PFSK-1 (cell line): ENCODE measurements around the gene ABL2.

Experiments used
- POLR2AphosphoS5 ChIP-seq: IDR thresholded peaks from 2 replicates; pipeline ENCODE4 v1.6.1; 2012; ENCODE audit warnings: low read depth, mild to moderate bottlenecking, control low read depth, low read length, moderate library complexity
- SIN3A ChIP-seq: IDR thresholded peaks from 2 replicates; pipeline ENCODE4 v1.6.1; 2012; ENCODE audit warnings: mild to moderate bottlenecking, low read length, moderate library complexity, borderline replicate concordance; ENCODE audit not compliant: insufficient read depth
- TAF1 ChIP-seq: IDR thresholded peaks from 2 replicates; pipeline ENCODE4 v1.6.1; 2012; ENCODE audit warnings: low read length, control low read depth, borderline replicate concordance; ENCODE audit not compliant: insufficient read depth
- TF ChIP-seq, protein P1 (sequence below), 2 experiments: IDR thresholded peaks; 2 replicates each; pipeline versions ENCODE4 v1.6.1 to v1.8.0; 2011 to 2012; ENCODE audit warnings: low read depth in 2 of 2, low read length in 2 of 2, control low read depth in 1 of 2, inconsistent platforms in 1 of 2, mild to moderate bottlenecking in 1 of 2, moderate library complexity in 1 of 2; ENCODE audit not compliant: insufficient read depth in 1 of 2

DNA sequence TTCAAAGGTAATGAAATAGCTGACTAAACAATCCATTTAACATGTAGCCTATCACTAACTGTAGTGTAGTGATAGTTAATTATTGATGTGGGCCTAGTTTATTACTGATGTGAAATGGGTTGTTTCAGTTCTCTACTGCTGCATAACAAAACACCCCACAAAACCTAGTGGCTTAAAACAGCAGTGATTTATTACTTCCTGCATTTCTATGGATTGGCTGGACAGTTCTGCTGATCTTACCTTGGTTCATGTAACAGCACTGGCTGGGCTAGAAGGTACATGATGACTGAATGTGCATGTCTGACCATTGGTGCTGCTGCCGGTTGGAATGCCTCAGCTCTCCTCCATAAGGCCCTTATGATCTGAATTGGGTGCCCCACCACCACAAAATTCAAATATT lies 5.4 kb upstream of the ABL2 start:
- TF ChIP-seq, protein P1, sequence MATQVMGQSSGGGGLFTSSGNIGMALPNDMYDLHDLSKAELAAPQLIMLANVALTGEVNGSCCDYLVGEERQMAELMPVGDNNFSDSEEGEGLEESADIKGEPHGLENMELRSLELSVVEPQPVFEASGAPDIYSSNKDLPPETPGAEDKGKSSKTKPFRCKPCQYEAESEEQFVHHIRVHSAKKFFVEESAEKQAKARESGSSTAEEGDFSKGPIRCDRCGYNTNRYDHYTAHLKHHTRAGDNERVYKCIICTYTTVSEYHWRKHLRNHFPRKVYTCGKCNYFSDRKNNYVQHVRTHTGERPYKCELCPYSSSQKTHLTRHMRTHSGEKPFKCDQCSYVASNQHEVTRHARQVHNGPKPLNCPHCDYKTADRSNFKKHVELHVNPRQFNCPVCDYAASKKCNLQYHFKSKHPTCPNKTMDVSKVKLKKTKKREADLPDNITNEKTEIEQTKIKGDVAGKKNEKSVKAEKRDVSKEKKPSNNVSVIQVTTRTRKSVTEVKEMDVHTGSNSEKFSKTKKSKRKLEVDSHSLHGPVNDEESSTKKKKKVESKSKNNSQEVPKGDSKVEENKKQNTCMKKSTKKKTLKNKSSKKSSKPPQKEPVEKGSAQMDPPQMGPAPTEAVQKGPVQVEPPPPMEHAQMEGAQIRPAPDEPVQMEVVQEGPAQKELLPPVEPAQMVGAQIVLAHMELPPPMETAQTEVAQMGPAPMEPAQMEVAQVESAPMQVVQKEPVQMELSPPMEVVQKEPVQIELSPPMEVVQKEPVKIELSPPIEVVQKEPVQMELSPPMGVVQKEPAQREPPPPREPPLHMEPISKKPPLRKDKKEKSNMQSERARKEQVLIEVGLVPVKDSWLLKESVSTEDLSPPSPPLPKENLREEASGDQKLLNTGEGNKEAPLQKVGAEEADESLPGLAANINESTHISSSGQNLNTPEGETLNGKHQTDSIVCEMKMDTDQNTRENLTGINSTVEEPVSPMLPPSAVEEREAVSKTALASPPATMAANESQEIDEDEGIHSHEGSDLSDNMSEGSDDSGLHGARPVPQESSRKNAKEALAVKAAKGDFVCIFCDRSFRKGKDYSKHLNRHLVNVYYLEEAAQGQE (IDR thresholded peaks at IDR 0.05; ENCODE audit: insufficient read depth in 1 of 2, low read depth in 2 of 2, low read length in 2 of 2) = no peak
- no peak for TF ChIP-seq TAF1
- TF ChIP-seq POLR2AphosphoS5 = no peak
- no peak for TF ChIP-seq SIN3A
